ENCODE measurements around the gene PAX2. TPM values are rescaled to one million over a fixed set of nuclear protein-coding genes. Genes with fewer than 3 reads are reported as not detected.

Gene PAX2
- total and polyA plus RNA-seq, 2 donors: 0.09 to 0.43 TPM

DNA sequence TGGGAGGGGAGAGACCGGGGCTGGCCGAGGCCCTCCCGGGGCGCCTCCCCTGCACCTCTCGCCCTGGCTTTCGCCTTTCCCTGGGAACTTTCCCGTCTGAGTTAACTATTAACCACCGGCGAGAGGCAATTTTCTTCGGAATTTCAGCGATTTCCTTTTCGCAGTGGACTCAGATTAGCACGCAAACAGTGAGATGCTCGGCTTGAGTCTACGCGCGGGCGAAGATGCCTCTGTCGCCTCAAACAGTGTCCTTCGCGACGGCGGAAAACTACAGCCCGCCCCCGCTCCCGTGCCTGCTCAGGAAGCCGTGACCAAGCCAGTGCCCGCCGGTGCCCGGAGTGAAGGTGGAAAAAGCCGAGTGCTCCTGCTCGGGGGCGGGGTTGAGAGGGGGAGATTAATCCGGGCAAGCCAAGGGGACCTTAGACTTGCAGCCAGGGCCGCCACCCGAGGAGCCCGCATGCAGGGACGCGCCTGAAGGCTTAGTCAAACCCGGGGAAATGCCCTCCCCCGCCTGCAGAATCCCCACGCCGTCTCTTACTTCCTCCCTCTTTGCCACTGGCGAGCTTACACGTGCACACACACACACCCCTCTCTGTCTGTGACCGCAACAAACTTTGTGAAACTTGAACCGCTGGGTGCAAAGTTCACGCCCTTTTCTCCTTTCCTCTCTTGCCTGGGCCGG is 14.5 kb upstream of the PAX2 start:
- H3K4me1 ChIP-seq (ENCODE audit: control insufficient read depth in 2 of 2, insufficient read depth in 2 of 2, low read length in 2 of 2): peaks cover 0 to 9% of the 10 kb centered on the region in 2 donors
- no peaks in the 10 kb centered on the region for H3K9me3 ChIP-seq (ENCODE audit: control insufficient read depth in 2 of 2, insufficient read depth in 1 of 2, low read length in 1 of 2)
- WGBS: 2% methylated on average over 49 of the region's 49 CpGs
- H3K27me3 ChIP-seq (ENCODE audit: control insufficient read depth in 2 of 2, insufficient read depth in 1 of 2, low read length in 1 of 2): peaks cover 89 to 99% of the 10 kb centered on the region in 2 donors
- H3K4me3 ChIP-seq (ENCODE audit: low read length in 2 of 2): peak overlapping the region in 1 of 2 donors; percentile 6
- peak in 5 of 9 donors; percentile 4 to 50 (median 17) for DNase-seq (ENCODE audit: low read depth in 6 of 9, low spot score in 9 of 9)
- H3K36me3 ChIP-seq (ENCODE audit: control insufficient read depth in 2 of 2, insufficient read depth in 2 of 2, low read length in 1 of 2): no peaks in the 10 kb centered on the region
- H3K27ac ChIP-seq (ENCODE audit: low read depth in 1 of 2, low read length in 1 of 2): no peak overlapping the region

DNA sequence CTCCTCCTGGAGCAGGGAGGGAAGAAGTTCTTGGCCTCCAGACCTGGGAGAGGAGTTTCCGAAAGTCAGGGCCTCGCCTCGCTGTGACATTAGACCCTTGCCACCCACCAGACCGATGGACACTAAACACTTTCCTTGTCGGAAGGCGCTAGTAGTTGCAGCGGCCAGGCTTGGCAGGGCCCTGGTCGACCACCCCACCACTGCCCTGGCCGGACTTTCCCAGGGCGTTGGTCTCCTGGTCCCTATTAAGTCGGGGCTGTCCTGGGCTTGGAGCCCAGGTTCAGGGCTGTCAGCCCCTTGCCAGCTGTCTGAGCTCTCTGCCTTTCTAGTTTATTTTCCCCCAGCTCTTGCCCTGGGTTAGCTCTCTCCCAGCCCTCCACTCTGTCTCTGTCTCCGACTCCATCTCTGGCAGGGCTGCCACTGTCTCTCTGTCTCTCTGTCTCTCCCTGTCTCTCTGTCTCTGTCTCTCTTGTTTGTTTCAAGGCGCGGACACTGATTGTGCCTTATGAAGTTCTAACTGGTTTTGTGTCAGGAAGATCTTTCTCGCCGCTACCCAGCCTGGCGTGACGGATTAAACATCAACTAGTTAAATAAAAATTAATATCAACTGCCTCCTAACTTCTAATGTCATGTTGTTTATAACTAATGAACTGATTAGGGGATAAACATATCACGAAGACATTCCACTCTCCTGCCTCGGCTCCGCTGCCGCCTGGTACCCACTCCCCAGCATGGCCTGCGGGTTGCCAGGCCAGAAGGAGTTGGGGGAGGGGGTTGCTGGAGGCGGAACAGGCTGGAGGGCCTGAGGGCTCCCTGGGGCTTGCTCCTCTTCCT is 13.8 kb upstream of the PAX2 start:
- H3K9me3 ChIP-seq (ENCODE audit: control insufficient read depth in 2 of 2, insufficient read depth in 1 of 2, low read length in 1 of 2): no peaks in the 10 kb centered on the region

DNA sequence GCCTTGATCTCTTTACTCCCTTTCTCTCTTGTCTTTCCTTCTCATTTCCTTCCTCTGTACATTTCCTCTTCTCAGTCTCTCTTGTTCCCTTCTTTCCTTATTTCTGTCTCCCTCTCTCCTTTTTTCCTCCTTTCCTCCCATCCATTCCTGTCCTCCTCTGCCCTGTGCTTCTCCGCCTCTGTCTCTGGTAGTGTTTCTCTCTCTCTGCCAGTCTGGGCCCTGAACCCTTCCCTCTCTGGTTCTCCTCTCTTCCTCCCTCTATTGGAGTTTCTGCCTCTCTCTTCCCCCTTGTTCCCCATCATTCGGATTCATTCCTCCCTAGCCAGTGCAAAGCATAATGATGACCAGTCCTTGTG is 13.2 kb upstream of the PAX2 start:
- no peak overlapping the region for H3K4me3 ChIP-seq (ENCODE audit: low read length in 2 of 2)
- H3K27me3 ChIP-seq (ENCODE audit: control insufficient read depth in 2 of 2, insufficient read depth in 1 of 2, low read length in 1 of 2): peaks cover 93 to 100% of the 10 kb centered on the region in 2 donors
- WGBS: 85% methylated on average over 2 of the region's 2 CpGs
- H3K36me3 ChIP-seq (ENCODE audit: control insufficient read depth in 2 of 2, insufficient read depth in 2 of 2, low read length in 1 of 2): no peaks in the 10 kb centered on the region
- peaks cover 0 to 9% of the 10 kb centered on the region in 2 donors for H3K4me1 ChIP-seq (ENCODE audit: control insufficient read depth in 2 of 2, insufficient read depth in 2 of 2, low read length in 2 of 2)
- no peaks in the 10 kb centered on the region for H3K9me3 ChIP-seq (ENCODE audit: control insufficient read depth in 2 of 2, insufficient read depth in 1 of 2, low read length in 1 of 2)
- no peak overlapping the region for H3K27ac ChIP-seq (ENCODE audit: low read depth in 1 of 2, low read length in 1 of 2)
- no peak for DNase-seq (ENCODE audit: low read depth in 6 of 9, low spot score in 9 of 9)

More for the DNA sequence above, 13.8 kb upstream of the PAX2 start:
- WGBS: 47% methylated on average over 24 of the region's 24 CpGs
- peaks cover 0 to 9% of the 10 kb centered on the region in 2 donors for H3K4me1 ChIP-seq (ENCODE audit: control insufficient read depth in 2 of 2, insufficient read depth in 2 of 2, low read length in 2 of 2)
- H3K27ac ChIP-seq (ENCODE audit: low read depth in 1 of 2, low read length in 1 of 2): no peak overlapping the region
- no peak for DNase-seq (ENCODE audit: low read depth in 6 of 9, low spot score in 9 of 9)
- H3K36me3 ChIP-seq (ENCODE audit: control insufficient read depth in 2 of 2, insufficient read depth in 2 of 2, low read length in 1 of 2): no peaks in the 10 kb centered on the region
- peaks cover 89 to 99% of the 10 kb centered on the region in 2 donors for H3K27me3 ChIP-seq (ENCODE audit: control insufficient read depth in 2 of 2, insufficient read depth in 1 of 2, low read length in 1 of 2)
- H3K4me3 ChIP-seq (ENCODE audit: low read length in 2 of 2): no peak overlapping the region

DNA sequence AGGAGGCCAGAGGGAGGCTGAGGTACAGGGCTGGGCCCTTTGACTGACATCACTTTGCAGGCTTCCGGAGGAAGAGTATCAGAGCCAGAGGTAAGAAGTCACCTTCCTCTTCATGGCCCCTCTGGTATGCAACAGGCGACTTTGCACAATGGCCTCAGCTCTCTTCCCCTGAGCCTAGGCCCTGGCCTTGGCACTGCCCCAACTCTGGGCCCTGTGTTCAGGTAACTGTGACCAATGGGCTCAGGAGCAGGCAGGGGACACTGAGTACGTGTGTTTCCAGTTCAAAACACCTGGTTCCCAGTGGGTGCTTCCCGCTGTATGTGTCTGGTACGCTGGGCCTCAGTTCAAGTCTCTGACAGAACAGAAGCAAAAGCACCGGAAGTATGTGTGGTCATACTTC is 12.1 kb upstream of the PAX2 start:
- Histone ChIP-seq H3K4me3 (ENCODE audit: low read length in 2 of 2) (no peak overlapping the region), H3K27me3 (ENCODE audit: control insufficient read depth in 2 of 2, insufficient read depth in 1 of 2, low read length in 1 of 2) (peaks cover 95 to 100% of the 10 kb centered on the region in 2 donors), H3K36me3 (ENCODE audit: control insufficient read depth in 2 of 2, insufficient read depth in 2 of 2, low read length in 1 of 2) (no peaks in the 10 kb centered on the region), H3K27ac (ENCODE audit: low read depth in 1 of 2, low read length in 1 of 2) (no peak overlapping the region), H3K9me3 (ENCODE audit: control insufficient read depth in 2 of 2, insufficient read depth in 1 of 2, low read length in 1 of 2) (no peaks in the 10 kb centered on the region), H3K4me1 (ENCODE audit: control insufficient read depth in 2 of 2, insufficient read depth in 2 of 2, low read length in 2 of 2) (peaks cover 0 to 11% of the 10 kb centered on the region in 2 donors)
- 77% methylated on average over 6 of the region's 6 CpGs for WGBS
- DNase-seq (ENCODE audit: low read depth in 6 of 9, low spot score in 9 of 9): no peak

GRCh38 chr10:100734295-100735086 is 10.9 kb upstream of the PAX2 start:
- Histone ChIP-seq H3K36me3 (ENCODE audit: control insufficient read depth in 2 of 2, insufficient read depth in 2 of 2, low read length in 1 of 2) (no peaks in the 10 kb centered on the region), H3K27me3 (ENCODE audit: control insufficient read depth in 2 of 2, insufficient read depth in 1 of 2, low read length in 1 of 2) (peaks cover 95 to 100% of the 10 kb centered on the region in 2 donors), H3K4me1 (ENCODE audit: control insufficient read depth in 2 of 2, insufficient read depth in 2 of 2, low read length in 2 of 2) (peaks cover 0 to 11% of the 10 kb centered on the region in 2 donors), H3K9me3 (ENCODE audit: control insufficient read depth in 2 of 2, insufficient read depth in 1 of 2, low read length in 1 of 2) (peaks cover 0 to 3% of the 10 kb centered on the region in 2 donors), H3K4me3 (ENCODE audit: low read length in 2 of 2) (no peak overlapping the region), H3K27ac (ENCODE audit: low read depth in 1 of 2, low read length in 1 of 2) (no peak overlapping the region)
- 74% methylated on average over 7 of the region's 7 CpGs for WGBS
- DNase-seq (ENCODE audit: low read depth in 6 of 9, low spot score in 9 of 9): no peak

DNA sequence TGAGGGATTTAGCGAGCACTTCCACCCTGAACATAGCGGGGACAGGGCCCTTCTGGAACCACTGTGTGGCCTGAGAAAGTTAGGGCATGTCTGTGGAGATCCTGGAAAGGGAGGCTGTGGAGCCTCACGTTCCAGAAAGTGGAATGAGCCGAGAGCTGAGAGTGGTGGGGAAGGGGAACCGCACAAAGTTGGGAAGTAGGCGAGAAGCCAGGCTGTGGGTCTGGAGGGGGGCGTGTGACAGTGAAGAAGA is 10.4 kb upstream of the PAX2 start:
- peaks cover 0 to 11% of the 10 kb centered on the region in 2 donors for H3K4me1 ChIP-seq (ENCODE audit: control insufficient read depth in 2 of 2, insufficient read depth in 2 of 2, low read length in 2 of 2)

GRCh38 chr10:100735337-100736143 is 9.8 kb upstream of the PAX2 start:
- peaks cover 0 to 11% of the 10 kb centered on the region in 2 donors for H3K4me1 ChIP-seq (ENCODE audit: control insufficient read depth in 2 of 2, insufficient read depth in 2 of 2, low read length in 2 of 2)
- H3K4me3 ChIP-seq (ENCODE audit: low read length in 2 of 2): no peak overlapping the region
- peaks cover 0 to 7% of the 10 kb centered on the region in 2 donors for H3K9me3 ChIP-seq (ENCODE audit: control insufficient read depth in 2 of 2, insufficient read depth in 1 of 2, low read length in 1 of 2)
- DNase-seq (ENCODE audit: low read depth in 6 of 9, low spot score in 9 of 9): no peak
- H3K27ac ChIP-seq (ENCODE audit: low read depth in 1 of 2, low read length in 1 of 2): no peak overlapping the region
- peaks cover 95 to 100% of the 10 kb centered on the region in 2 donors for H3K27me3 ChIP-seq (ENCODE audit: control insufficient read depth in 2 of 2, insufficient read depth in 1 of 2, low read length in 1 of 2)
- WGBS: 8% methylated on average over 73 of the region's 73 CpGs
- no peaks in the 10 kb centered on the region for H3K36me3 ChIP-seq (ENCODE audit: control insufficient read depth in 2 of 2, insufficient read depth in 2 of 2, low read length in 1 of 2)

More for the DNA sequence above, 10.4 kb upstream of the PAX2 start:
- Histone ChIP-seq H3K27ac (ENCODE audit: low read depth in 1 of 2, low read length in 1 of 2) (no peak overlapping the region), H3K27me3 (ENCODE audit: control insufficient read depth in 2 of 2, insufficient read depth in 1 of 2, low read length in 1 of 2) (peaks cover 95 to 100% of the 10 kb centered on the region in 2 donors), H3K4me3 (ENCODE audit: low read length in 2 of 2) (no peak overlapping the region), H3K36me3 (ENCODE audit: control insufficient read depth in 2 of 2, insufficient read depth in 2 of 2, low read length in 1 of 2) (no peaks in the 10 kb centered on the region), H3K9me3 (ENCODE audit: control insufficient read depth in 2 of 2, insufficient read depth in 1 of 2, low read length in 1 of 2) (peaks cover 0 to 4% of the 10 kb centered on the region in 2 donors)
- 45% methylated on average over 7 of the region's 7 CpGs for WGBS
- DNase-seq (ENCODE audit: low read depth in 6 of 9, low spot score in 9 of 9): no peak

GRCh38 chr10:100736144-100736808 is 9.1 kb upstream of the PAX2 start:
- no peaks in the 10 kb centered on the region for H3K36me3 ChIP-seq (ENCODE audit: control insufficient read depth in 2 of 2, insufficient read depth in 2 of 2, low read length in 1 of 2)
- no peak overlapping the region for H3K27ac ChIP-seq (ENCODE audit: low read depth in 1 of 2, low read length in 1 of 2)
- peaks cover 0 to 4% of the 10 kb centered on the region in 2 donors for H3K4me1 ChIP-seq (ENCODE audit: control insufficient read depth in 2 of 2, insufficient read depth in 2 of 2, low read length in 2 of 2)
- H3K27me3 ChIP-seq (ENCODE audit: control insufficient read depth in 2 of 2, insufficient read depth in 1 of 2, low read length in 1 of 2): peaks cover 95 to 100% of the 10 kb centered on the region in 2 donors
- no peak overlapping the region for H3K4me3 ChIP-seq (ENCODE audit: low read length in 2 of 2)
- no peak for DNase-seq (ENCODE audit: low read depth in 6 of 9, low spot score in 9 of 9)
- WGBS: 51% methylated on average over 6 of the region's 6 CpGs
- H3K9me3 ChIP-seq (ENCODE audit: control insufficient read depth in 2 of 2, insufficient read depth in 1 of 2, low read length in 1 of 2): peaks cover 0 to 7% of the 10 kb centered on the region in 2 donors
